Liver (tissue), 3 donors: ENCODE measurements around the gene ASIC2.

Experiments used
- ATF3 ChIP-seq: IDR thresholded peaks from 2 replicates; pipeline ENCODE4 v1.6.1; 2016; ENCODE audit warnings: antibody characterized with exemption
- CTCF ChIP-seq: fragments of 150-350 bp; IDR thresholded peaks from 2 replicates; pipeline ENCODE4 v1.5.1; 2017; ENCODE audit warnings: improper control_type of control experiment, low read depth, low read length; ENCODE audit not compliant: missing input control
- EGR1 ChIP-seq, 2 donors: IDR thresholded peaks; 2 replicates each; pipeline ENCODE4 v1.6.1; 2016 to 2018; ENCODE audit warnings: antibody characterized with exemption in 2 of 2, low read depth in 2 of 2
- HNF4G ChIP-seq: IDR thresholded peaks from 2 replicates; pipeline ENCODE4 v1.6.1; 2016; ENCODE audit warnings: antibody characterized with exemption
- JUND ChIP-seq, 2 donors: IDR thresholded peaks; 2 replicates each; pipeline ENCODE4 v1.6.1; 2016; ENCODE audit warnings: antibody characterized with exemption in 2 of 2
- MAX ChIP-seq: IDR thresholded peaks from 2 replicates; pipeline ENCODE4 v1.6.1; 2016; ENCODE audit warnings: antibody characterized with exemption
- NR2F2 ChIP-seq: IDR thresholded peaks from 2 replicates; pipeline ENCODE4 v1.6.1; 2016; ENCODE audit warnings: antibody characterized with exemption
- RAD21 ChIP-seq, 2 donors: IDR thresholded peaks; 2 replicates each; pipeline ENCODE4 v1.6.1; 2016; ENCODE audit warnings: antibody characterized with exemption in 2 of 2, mild to moderate bottlenecking in 2 of 2
- REST ChIP-seq: IDR thresholded peaks from 2 replicates; pipeline ENCODE4 v1.6.1; 2016; ENCODE audit warnings: antibody characterized with exemption, mild to moderate bottlenecking
- RXRA ChIP-seq, 2 donors: IDR thresholded peaks; 2 replicates each; pipeline ENCODE4 v1.6.1; 2017 to 2018; ENCODE audit warnings: antibody characterized with exemption in 2 of 2, mild to moderate bottlenecking in 1 of 2
- SP1 ChIP-seq: IDR thresholded peaks from 2 replicates; pipeline ENCODE4 v1.6.1; 2018; ENCODE audit warnings: antibody characterized with exemption, mild to moderate bottlenecking
- YY1 ChIP-seq: IDR thresholded peaks from 2 replicates; pipeline ENCODE4 v1.6.1; 2016; ENCODE audit warnings: antibody characterized with exemption, mild to moderate bottlenecking
- ZBTB33 ChIP-seq: IDR thresholded peaks from 2 replicates; pipeline ENCODE4 v1.6.1; 2016; ENCODE audit warnings: antibody characterized with exemption
- donor health status: healthy.
- donor health status: healthy.

GRCh38 chr17:33171931-33172330 is 121.2 kb downstream of the ASIC2 start:
- TF ChIP-seq MAX, result no peak
- no peak for TF ChIP-seq CTCF
- no peak for TF ChIP-seq REST
- TF ChIP-seq RAD21 (IDR thresholded peaks at IDR 0.05), result no peak
- no peak for TF ChIP-seq EGR1 (IDR thresholded peaks at IDR 0.05; ENCODE audit: low read depth in 2 of 2)
- no peak for TF ChIP-seq JUND (IDR thresholded peaks at IDR 0.05)
- TF ChIP-seq YY1, result no peak
- TF ChIP-seq HNF4G, result no peak
- TF ChIP-seq SP1, result no peak
- no peak for TF ChIP-seq ZBTB33
- TF ChIP-seq ATF3, result no peak
- TF ChIP-seq RXRA (IDR thresholded peaks at IDR 0.05), result no peak
- no peak for TF ChIP-seq NR2F2
